HG03060 (cell line): ENCODE measurements around the gene SUB1.

ENCODE experiments used
- ATAC-seq: cut with Tn5 transposase; IDR thresholded peaks from one replicate; pipeline ENCODE4 v1.9.1; 2021; ENCODE audit warnings: low read depth, moderate number of reproducible peaks; ENCODE audit not compliant: unreplicated experiment

Gene SUB1

GRCh38 chr5:32638309-32638708 is 53.0 kb downstream of the SUB1 start:
- no peak for ATAC-seq

GRCh38 chr5:32639943-32640342 is 54.6 kb downstream of the SUB1 start:
- ATAC-seq, result no peak

DNA sequence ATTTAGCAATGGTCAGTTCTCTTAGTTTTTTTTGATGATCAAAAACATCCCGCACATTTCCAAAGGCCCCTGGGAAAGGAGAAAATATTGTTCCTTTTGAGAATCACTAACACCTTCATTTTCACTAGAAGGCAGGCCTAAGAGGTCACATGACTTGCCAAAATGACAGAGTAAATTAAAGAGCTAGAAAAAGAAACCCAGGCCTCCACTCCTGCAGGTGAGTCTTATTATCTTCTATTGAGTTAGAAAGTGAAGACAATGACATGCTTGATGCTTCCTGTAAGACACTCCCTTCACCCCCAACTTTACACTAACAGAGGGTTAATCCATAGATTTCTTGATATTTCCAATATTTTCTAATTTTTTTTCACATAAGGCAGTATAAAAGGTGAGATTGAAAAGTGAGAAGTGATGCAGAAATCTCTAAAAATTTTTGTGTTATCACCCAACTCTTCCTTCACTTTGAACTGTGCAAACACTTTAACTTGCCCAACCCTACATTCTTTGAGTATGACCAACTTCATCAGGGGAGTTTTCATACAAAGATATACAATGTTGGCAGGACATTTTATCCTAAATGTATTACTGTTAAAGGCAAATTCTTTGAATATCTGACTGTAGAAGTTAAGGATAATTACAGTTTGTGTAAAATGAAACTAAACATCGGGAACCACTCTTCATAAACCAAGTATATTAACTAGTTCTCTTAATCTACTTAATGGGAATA is 57.1 kb downstream of the SUB1 start:
- ATAC-seq, result no peak

DNA sequence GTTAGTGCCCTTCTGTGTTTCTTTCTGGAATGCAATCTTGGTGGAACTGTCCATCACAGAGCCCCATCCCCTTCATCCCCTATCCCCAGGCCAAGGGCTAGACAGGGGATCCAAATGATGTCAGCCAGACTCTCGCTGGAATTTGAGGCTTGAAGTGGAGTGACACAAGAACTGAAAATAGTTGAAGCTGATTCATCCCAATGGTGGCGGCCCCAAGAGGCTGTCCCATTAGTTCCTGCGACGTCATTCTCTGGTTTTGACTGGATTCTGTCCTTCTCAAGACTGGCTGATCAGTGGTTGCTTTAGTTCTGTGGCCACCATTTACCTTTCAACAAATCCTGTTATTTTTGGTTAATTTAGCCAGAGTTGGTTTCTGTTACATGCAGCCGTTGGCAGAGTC is 59.9 kb downstream of the SUB1 start:
- ATAC-seq, result no peak

DNA sequence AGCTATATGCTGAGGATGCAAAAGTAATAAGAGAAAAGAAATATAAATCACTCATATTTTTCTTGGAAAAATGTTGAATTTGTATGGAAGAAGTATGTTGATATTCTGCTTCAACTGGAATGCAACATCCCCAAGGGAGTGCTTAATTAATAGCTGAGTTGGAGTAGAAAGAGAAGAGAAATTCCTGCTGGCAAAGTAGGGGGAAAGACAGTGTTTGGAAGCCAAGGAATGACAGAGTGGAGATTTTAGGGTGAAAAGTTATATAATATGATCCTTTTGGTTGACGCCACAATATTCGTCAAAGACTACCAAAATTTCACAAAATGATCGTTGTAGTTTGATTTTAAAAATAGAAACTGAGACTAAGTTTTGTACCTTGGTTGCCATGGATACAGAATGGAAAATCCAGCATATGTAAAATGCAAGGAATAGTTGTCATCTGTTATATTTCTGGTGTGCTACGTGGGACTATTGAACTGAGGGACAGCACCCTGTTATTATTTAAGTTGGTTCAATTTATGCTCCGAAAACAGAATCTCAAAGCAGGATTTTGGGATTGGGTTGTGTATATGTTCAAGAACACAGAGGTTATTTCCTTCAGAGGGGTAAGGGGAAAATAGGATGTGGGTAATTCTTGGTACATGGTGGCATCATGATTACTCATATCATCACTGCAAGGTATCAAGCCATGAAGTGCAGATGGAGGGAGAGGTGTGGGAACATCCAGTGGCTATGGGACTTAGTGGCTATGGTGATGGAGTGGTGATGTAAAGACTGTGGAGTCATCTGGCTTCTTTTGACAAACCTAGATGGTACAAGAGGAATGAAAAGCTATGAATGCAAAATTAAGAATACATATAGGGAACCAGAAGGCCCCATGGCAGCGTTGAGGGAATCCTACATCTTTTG is 61.0 kb downstream of the SUB1 start:
- no peak for ATAC-seq

DNA sequence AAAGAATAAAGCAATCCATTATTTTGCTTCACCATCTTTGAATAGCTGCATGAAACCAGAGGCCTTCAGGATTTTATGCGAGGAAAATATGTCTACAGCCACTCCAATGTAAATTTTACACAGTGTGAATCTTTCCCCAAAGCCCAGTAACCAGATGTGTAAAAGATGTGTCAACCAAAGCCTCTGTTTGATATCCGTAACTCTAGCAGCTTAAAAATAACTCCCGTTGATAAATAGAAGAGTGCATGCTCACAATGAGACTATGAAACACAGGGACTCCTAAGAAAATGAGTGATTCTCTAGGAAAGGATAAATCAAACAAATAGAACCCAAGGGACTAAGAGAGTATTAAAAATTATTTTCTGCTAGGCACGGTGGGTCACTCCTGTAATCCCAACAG is 65.7 kb downstream of the SUB1 start:
- no peak for ATAC-seq

- ATAC-seq, result no peak
These were observed 66.3 kb downstream of the SUB1 start for GRCh38 chr5:32651638-32652037.
